DND-41 (cell line): ENCODE results near the gene EHMT1.

Source experiments
- ATAC-seq: fragments of 200-7000 bp; cut with Tn5 transposase; 3 replicates; pipeline ENCODE4 v1.9.1; 2021; ENCODE audit warnings: low read depth; ENCODE audit not compliant: insufficient read depth
- DNase-seq: peaks from one replicate; pipeline ENCODE4 v3.0.0-alpha.2; 2020
- H2AFZ ChIP-seq: 2 replicates; pipeline ENCODE4 v1.6.0; 2012; ENCODE audit warnings: low read depth, low read length
- H3K27ac ChIP-seq: 2 replicates; pipeline ENCODE4 v1.5.1; 2012; ENCODE audit warnings: low read length, inconsistent platforms
- H3K27me3 ChIP-seq: fragments of 200-600 bp; sonication (generic); 2 replicates; pipeline ENCODE4 v1.6.0; 2012; ENCODE audit warnings: low read length, mild to moderate bottlenecking, inconsistent platforms; ENCODE audit not compliant: insufficient read depth, poor library complexity
- H3K36me3 ChIP-seq: 2 replicates; pipeline ENCODE4 v1.5.1; 2012; ENCODE audit warnings: low read length, inconsistent platforms; ENCODE audit not compliant: insufficient read depth
- H3K4me1 ChIP-seq: 2 replicates; pipeline ENCODE4 v1.5.1; 2012; ENCODE audit warnings: mild to moderate bottlenecking, low read length; ENCODE audit not compliant: insufficient read depth
- H3K4me2 ChIP-seq: 2 replicates; pipeline ENCODE4 v1.6.0; 2012; ENCODE audit warnings: mild to moderate bottlenecking, moderate library complexity, low read length, inconsistent platforms; ENCODE audit not compliant: insufficient read depth
- H3K4me3 ChIP-seq, 2 experiments: fragments of 200-600 bp in 1 of 2; shearing (Covaris generic) in 1 of 2; 2 replicates each; pipeline ENCODE4 v1.5.1; 2012 to 2016; ENCODE audit warnings: inconsistent platforms in 2 of 2, low read length in 2 of 2, mild to moderate bottlenecking in 2 of 2, low read depth in 1 of 2, moderate library complexity in 1 of 2
- H3K79me2 ChIP-seq: 2 replicates; pipeline ENCODE4 v1.6.0; 2012; ENCODE audit warnings: low read length, inconsistent platforms; ENCODE audit not compliant: insufficient read depth
- H3K9ac ChIP-seq: 2 replicates; pipeline ENCODE4 v1.6.0; 2012; ENCODE audit warnings: low read depth, mild to moderate bottlenecking, inconsistent platforms, low read length, moderate library complexity
- H3K9me3 ChIP-seq: 2 replicates; pipeline ENCODE4 v1.5.1; 2012; ENCODE audit warnings: low read length, moderate library complexity, mild to moderate bottlenecking, inconsistent platforms; ENCODE audit not compliant: insufficient read depth, severe bottlenecking
- H4K20me1 ChIP-seq: 2 replicates; pipeline ENCODE4 v1.6.0; 2012; ENCODE audit warnings: low read length; ENCODE audit not compliant: insufficient read depth
- CTCF ChIP-seq: IDR thresholded peaks from 2 replicates; pipeline ENCODE4 v1.5.1; 2012; ENCODE audit warnings: borderline replicate concordance, low read length, moderate library complexity, mild to moderate bottlenecking; ENCODE audit not compliant: poor library complexity, severe bottlenecking; ENCODE audit errors: extremely low read depth
- EZH2 ChIP-seq: IDR thresholded peaks from 3 replicates; pipeline ENCODE4 v1.6.1; 2012; ENCODE audit warnings: borderline replicate concordance, low read depth, mild to moderate bottlenecking, moderate library complexity, low read length, inconsistent platforms; ENCODE audit not compliant: severe bottlenecking

The EHMT1 gene

GRCh38 chr9:137833721-137834613 lies 215.2 kb downstream of the EHMT1 start:
- DNase-seq: no peak
- Histone ChIP-seq H3K4me3 (no peak overlapping the region), H3K4me2 (no peak overlapping the region), H3K4me1 (no peaks in the 10 kb centered on the region), H4K20me1 (peaks cover 15% of the 10 kb centered on the region), H2AFZ (no peak overlapping the region), H3K79me2 (no peaks in the 10 kb centered on the region), H3K36me3 (peaks cover 71% of the 10 kb centered on the region), H3K27me3 (no peaks in the 10 kb centered on the region), H3K9me3 (no peaks in the 10 kb centered on the region), H3K27ac (no peak overlapping the region), H3K9ac (no peak overlapping the region)
- ATAC-seq: no peak
- no peak for TF ChIP-seq EZH2
- no peak for TF ChIP-seq CTCF

GRCh38 chr9:137834846-137835546 lies 216.2 kb downstream of the EHMT1 start:
- Histone ChIP-seq H2AFZ (no peak overlapping the region), H3K4me2 (no peak overlapping the region), H3K4me3 (no peak overlapping the region), H3K27me3 (no peaks in the 10 kb centered on the region), H3K9me3 (no peaks in the 10 kb centered on the region), H3K27ac (no peak overlapping the region), H4K20me1 (peaks cover 7% of the 10 kb centered on the region), H3K9ac (no peak overlapping the region), H3K4me1 (no peaks in the 10 kb centered on the region), H3K36me3 (peaks cover 64% of the 10 kb centered on the region), H3K79me2 (no peaks in the 10 kb centered on the region)
- DNase-seq: no peak
- no peak for ATAC-seq
- no peak for TF ChIP-seq CTCF
- TF ChIP-seq EZH2: no peak

- DNase-seq: no peak
- no peak overlapping the region for H3K27ac ChIP-seq
Observed at GRCh38 chr9:137836151-137836830, 217.5 kb downstream of the EHMT1 start.

More at GRCh38 chr9:137836151-137836830, 217.5 kb downstream of the EHMT1 start:
- H4K20me1 ChIP-seq: peaks cover 7% of the 10 kb centered on the region
- TF ChIP-seq CTCF (no peak), EZH2 (no peak)
- no peak overlapping the region for H3K4me3 ChIP-seq
- H3K4me2 ChIP-seq: no peak overlapping the region
- H3K9ac ChIP-seq: no peak overlapping the region
- ATAC-seq: no peak
- H2AFZ ChIP-seq: no peak overlapping the region
- no peaks in the 10 kb centered on the region for H3K79me2 ChIP-seq
- H3K36me3 ChIP-seq: peaks cover 54% of the 10 kb centered on the region
- H3K4me1 ChIP-seq: no peaks in the 10 kb centered on the region
- H3K9me3 ChIP-seq: no peaks in the 10 kb centered on the region
- H3K27me3 ChIP-seq: no peaks in the 10 kb centered on the region
